Measurements from ENCODE around the gene GPHN.

The GPHN gene

DNA sequence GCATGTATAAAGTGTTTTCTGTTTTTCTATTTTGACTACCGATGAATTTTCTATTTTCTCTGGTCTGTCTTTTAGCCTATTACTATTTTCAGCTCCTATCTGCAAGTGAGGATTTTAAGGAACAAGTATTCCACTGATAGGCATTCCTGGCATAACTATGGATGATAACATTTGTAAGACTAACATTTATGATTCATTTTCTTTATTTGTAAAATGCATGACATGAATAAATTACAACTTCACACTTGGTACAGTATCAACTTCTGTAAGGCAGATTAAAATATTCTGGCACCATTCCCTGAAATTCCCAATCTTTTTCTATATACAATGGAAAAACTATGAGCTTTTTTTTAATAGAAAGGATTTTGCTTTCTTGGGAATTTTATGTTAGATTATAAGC is 560.3 kb downstream of the GPHN start:
- DNase-seq: no peak

GRCh38 chr14:67071506-67071905 is 563.6 kb downstream of the GPHN start:
- DNase-seq: no peak

DNA sequence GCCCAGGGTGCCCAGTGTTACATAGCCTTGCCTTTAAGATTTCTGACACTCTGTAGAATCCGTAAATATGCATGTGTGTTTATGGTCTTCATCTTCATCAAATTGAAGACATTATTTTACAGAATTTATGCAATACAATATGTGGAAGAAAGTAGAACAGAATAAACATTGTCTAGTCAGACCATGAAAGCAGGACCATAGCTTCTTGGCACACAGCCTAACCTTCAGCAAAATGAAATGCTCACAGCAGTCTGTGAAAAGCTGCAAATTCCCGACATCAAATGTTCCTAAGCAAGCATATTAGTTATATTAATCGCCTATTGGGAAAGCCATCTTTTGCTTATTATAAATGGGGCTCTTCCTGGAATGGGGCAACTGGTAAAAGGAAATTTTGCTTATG is 570.0 kb downstream of the GPHN start:
- DNase-seq: no peak

GRCh38 chr14:67079846-67080245 is 571.9 kb downstream of the GPHN start:
- DNase-seq: no peak

DNA sequence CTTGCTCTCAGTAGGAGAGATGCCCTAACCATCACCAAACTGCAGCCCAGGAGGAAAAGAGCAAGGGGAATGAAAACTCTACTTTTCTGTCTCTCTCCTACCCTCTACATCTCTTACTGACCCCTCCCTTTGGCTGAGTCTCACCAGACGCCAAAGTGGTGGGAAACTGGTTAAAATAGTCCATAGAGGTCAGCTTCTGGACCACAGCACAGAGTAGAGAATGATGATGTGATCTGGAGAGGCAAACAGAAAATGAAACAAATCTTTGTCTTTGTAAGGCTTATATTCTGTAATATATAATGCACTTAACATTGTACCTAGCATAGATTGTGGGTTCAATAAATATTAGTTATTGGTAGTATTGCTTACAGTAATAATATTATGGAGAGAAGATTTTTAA is 600.3 kb downstream of the GPHN start:
- DNase-seq: no peak

DNA sequence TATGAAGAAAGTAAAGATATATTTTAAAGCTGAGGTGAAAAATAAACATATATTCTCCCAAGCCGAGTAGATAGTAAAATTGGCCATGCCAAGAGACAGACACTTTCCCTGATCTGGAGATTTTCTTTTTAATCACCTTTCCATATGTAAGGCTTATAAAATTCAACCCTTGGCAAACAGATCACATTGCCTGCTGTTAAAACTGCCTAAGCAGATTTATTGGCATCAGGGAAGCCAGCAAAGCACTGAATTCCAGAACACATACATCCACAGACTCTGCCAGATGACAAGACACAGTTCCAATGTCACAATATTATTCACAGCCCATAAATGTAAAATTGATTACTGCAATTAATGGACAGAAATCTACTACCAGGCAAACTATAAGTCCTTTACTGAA is 603.1 kb downstream of the GPHN start:
- DNase-seq: no peak

DNA sequence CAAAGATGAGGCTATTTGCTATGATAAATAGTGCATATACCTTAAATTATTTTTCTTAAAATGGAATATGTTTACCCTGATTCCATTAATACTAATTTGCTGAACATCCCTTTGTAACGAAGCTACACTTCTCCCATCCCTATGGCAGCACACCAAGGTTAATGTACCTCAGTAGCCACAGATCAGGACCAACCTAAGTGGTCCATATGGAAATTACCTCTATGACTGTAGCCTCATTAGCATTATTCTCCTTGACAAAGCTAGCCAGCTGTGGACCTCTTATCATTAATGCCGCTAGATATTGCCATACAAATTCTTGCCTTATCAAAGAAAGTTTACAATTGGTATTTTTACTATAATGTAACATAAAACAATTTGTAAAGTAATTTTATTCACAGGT is 604.4 kb downstream of the GPHN start:
- DNase-seq: no peak

GRCh38 chr14:67127174-67127573 is 619.2 kb downstream of the GPHN start:
- DNase-seq: no peak

DNA sequence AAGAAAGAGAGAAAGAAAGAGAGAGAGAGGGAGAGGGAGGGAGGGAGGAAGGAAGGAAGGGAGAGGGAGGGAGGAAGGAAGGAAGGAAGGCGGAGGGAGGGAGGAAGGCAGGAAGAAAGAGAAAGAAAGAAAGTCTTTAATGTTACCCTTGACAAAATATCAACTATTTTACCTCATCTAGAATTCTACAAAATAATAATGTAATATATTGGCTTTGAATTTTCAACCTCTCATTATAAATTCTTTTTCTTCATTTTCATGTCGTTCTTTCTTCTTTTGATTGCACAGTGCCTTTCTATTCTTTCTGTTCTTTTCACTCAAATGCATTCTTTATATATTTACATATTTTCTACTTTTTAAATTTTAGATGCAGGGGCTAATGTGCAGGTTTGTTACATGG is 621.8 kb downstream of the GPHN start:
- no peak for DNase-seq

DNA sequence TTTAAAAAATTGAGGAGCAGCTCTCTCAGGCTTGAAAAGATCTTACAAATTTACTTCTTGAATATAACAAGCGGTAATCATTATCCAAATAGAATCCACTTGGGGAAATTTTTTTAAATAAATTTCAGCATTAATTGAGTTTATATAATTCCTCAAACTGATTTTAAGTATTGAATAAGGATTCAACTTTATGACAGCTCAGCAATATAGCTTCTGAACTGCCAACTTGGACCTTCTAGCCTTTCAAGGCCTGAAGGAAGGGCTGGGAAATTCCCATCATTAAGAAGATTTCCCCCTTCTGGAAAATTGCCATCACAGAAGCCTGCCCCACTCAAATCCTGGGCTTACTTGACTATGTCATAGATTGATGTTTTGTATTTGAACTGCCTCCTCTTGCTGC is 623.7 kb downstream of the GPHN start:
- DNase-seq: no peak

GRCh38 chr14:67133144-67133543 is 625.2 kb downstream of the GPHN start:
- DNase-seq: no peak

- DNase-seq: no peak
Observed at GRCh38 chr14:67133595-67134441, 625.9 kb downstream of the GPHN start.

DNA sequence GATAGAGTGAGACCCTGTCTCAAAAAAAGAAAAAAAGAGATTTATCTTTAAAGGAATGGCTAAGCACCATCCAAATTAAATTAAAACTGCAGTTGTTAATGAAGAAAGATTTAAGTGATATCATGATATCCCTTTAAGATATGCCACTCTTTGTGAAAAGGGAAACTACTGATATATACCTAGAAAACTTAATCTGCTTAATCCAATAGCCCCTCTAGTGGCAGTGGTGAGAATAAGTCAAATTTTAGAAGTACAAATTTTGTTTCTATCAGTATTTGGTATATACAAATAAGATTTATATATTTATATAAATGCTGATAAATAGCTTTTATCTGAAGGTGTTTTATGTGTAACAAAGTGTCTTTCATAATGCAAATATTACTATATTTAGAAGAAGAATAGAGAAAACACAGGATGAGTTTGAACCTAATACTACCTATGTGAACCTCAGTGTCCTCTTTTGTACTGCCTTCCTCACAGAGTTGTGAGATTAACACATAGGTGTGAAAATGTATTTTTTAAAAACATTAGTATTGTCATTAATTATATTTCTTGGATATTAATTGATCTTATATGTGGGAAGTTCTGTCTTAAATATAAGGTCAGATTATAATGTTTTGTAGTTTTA is 629.9 kb downstream of the GPHN start:
- DNase-seq: no peak

DNA sequence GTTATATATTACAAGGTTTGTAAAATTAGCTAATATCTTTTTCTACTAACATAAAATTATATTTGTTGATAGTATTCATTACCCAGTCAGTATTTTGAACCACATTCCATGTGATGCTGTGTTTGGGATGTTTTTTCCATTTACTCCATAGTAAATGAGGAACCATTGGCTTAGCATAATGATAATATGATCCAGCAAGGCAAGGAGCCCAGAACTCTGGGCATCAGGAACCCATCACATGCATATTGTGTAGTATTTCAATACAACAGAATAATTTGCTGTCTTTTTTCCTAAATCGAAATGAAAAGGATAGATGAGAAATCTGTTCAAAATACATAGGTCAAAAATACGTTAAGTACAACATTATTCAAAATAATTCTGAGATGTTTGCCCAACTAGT is 632.6 kb downstream of the GPHN start:
- no peak for DNase-seq

GRCh38 chr14:67141146-67141900 is 633.4 kb downstream of the GPHN start:
- no peak for DNase-seq

DNA sequence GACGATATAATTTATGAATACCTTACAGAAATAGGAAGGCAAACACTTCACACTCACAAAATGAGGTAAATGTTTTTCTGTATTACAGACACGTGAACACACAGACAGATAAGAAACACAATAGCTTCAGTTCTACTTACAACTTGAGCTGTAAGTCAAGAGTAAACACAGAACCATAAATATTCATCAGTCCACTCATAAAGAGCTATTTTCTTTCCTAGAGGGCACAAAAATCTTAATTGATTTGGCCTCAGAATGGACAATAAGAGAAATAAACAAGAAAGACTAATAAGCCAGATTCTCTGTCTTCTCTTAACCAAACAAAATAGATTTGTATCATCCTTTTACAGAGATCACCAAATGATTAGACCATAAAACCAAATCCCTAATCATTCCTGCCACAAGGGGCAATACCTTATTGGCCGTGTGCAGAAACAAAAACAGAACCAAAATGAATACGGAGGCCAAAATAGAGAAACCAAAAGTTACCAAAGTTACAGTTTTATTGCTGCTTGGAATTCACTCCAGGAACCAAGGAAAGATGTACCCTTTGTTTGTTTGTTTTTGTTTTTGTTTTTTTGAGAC is 643.2 kb downstream of the GPHN start:
- DNase-seq: no peak

GRCh38 chr14:67158566-67158965 is 650.6 kb downstream of the GPHN start:
- no peak for DNase-seq

- DNase-seq: no peak
Observed at GRCh38 chr14:67162385-67162784, 654.4 kb downstream of the GPHN start.

- DNase-seq: peak; percentile 32
Observed at GRCh38 chr14:67166450-67166853, 658.5 kb downstream of the GPHN start.

DNA sequence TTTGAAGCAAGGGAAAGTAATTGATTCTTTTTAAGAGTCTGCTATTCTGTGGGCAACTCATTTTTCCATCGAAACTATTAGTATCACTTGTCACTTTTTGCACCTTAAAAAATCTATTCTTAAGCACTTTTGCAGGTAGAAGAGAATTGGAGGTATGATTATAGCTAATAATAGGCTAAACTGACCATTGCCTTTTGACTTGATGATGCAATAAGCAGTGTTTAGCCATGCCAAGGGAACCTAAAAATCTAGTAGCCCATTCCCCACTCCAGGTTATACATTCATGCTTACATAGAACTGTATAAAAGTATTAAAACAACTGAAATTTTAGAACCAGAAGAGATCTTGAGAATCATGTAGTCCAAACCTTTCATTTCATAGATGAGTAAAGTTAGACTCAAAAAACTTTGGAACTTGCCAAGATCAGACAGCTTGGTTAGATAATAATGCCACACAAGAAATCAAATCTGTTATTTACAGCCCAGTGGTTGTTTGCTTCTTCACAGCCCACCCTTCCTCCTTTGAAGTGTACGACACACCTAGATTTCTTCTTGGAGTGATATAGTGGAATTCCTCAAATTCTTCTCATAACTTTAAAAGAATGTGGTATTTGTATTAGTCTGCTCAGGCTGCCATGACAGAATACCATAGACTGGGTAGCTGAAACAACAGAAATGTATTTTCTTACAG is 659.6 kb downstream of the GPHN start:
- DNase-seq: no peak

DNA sequence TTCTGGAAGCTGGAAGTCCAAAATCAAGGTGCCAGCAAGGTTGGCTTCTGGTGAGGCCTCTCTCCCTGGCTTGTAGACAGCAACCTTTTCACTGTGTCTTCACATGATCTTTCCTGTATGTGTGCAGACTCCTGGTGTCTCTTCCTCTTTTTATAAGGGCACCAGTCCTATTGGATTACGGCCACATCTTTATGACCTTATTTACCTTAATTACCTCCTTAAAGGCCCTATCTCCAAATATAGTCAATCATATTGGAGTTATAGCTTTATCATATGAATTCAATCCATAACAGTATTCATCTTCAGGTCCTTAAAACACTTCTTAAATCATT is 660.1 kb downstream of the GPHN start:
- no peak for DNase-seq

DNA sequence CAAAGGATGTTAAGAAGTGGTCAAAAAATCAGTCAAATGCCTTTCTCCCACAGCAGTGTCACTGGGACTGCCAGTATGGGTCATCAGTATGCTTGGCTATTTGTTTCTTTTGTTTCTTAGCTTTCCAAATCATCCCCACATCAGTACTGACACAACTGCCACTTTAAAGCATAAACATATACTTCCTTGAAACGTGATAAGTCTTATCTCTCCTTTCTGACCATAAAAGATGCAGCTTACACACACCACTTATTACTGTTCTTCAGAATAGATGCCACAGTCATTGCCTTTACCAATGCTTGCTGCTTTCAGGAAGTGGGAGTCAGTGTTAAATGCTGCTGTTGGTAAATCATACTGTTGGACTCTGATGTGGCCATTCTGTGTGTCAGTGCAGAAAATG is 662.7 kb downstream of the GPHN start:
- DNase-seq: no peak

- DNase-seq: no peak
Observed at GRCh38 chr14:67172056-67172455, 664.1 kb downstream of the GPHN start.

Measured in NCI-H2227 treated with DMSO at 0.1 percent for 48 hours (cell line).